HCT116 (cell line): ENCODE data around the gene LY6G5B. TPM values are rescaled to one million over a fixed set of nuclear protein-coding genes. Genes with fewer than 3 reads are reported as not detected.

Experiments
- ATAC-seq: fragments of 200-7000 bp; cut with Tn5 transposase; 2 replicates; pipeline ENCODE4 v1.9.1; 2020; ENCODE audit warnings: mild to moderate bottlenecking, moderate library complexity
- BruUV-seq: library from RNA; stranded (reverse); fragments of 400-500 nt; replicated peaks from 2 replicates; lab custom pipeline; 2021; lab: Mats Ljungman, UMichigan
- CTCF ChIA-PET: fragments of 300-600 bp; sonication (Branson Sonifier 250); formaldehyde crosslinking; loops from one replicate; lab custom pipeline; 2021; ENCODE audit warnings: antibody characterized with exemption; lab: Charles Lee
- POLR2A ChIA-PET: fragments of 300-600, 350-600 bp; sonication (Branson Sonifier 250); formaldehyde crosslinking; loops from one replicate; lab custom pipeline; 2021; ENCODE audit warnings: antibody characterized with exemption; lab: Charles Lee
- RAD21 ChIA-PET, 2 experiments: fragments of 300-600 bp; sonication (Branson Sonifier 250); formaldehyde crosslinking; loops; one replicate each; lab custom pipeline; 2023; ENCODE audit warnings: low total read pairs in 2 of 2; ENCODE audit not compliant: uncharacterized antibody in 2 of 2, unreplicated experiment in 2 of 2, low non-redundant PET in 1 of 2; lab: Charles Lee
- DNase-seq: peaks from one replicate; pipeline ENCODE4 v3.0.0-alpha.2; 2010; ENCODE audit warnings: low read depth, low spot score
- H2AFZ ChIP-seq: fragments of 200-600 bp; shearing (Covaris generic), sonication (generic); 2 replicates; pipeline ENCODE4 v1.6.1; 2017; ENCODE audit warnings: low read depth, mixed run types, mixed read lengths, antibody characterized with exemption, low read length; ENCODE audit not compliant: poor library complexity, severe bottlenecking
- H3K27ac ChIP-seq: 2 replicates; pipeline ENCODE4 v1.5.1; 2012; ENCODE audit warnings: low read depth, low read length
- H3K27me3 ChIP-seq: fragments of 200-600 bp; sonication (generic); 2 replicates; pipeline ENCODE4 v1.6.1; 2016; ENCODE audit warnings: mixed run types, low read length, mixed read lengths; ENCODE audit not compliant: insufficient read depth
- H3K36me3 ChIP-seq, 2 experiments: fragments of 200-500 bp in 1 of 2; fragments of 200-600 bp in 1 of 2; sonication (Bioruptor generic) in 1 of 2; sonication (generic) in 1 of 2; 2 replicates each; pipeline versions ENCODE4 v1.5.1 to v1.6.1; 2014 to 2016; ENCODE audit warnings: low read length in 2 of 2, inconsistent platforms in 1 of 2, mixed read lengths in 1 of 2, mixed run types in 1 of 2; ENCODE audit not compliant: insufficient read depth in 2 of 2, control insufficient read depth in 1 of 2
- H3K4me1 ChIP-seq, 2 experiments: fragments of 200-600 bp in 1 of 2; sonication (generic) in 1 of 2; 2 replicates each; pipeline versions ENCODE4 v1.5.1 to v1.6.1; 2012 to 2017; ENCODE audit warnings: low read length in 2 of 2, inconsistent platforms in 1 of 2, mild to moderate bottlenecking in 1 of 2, mixed read lengths in 1 of 2, mixed run types in 1 of 2, moderate library complexity in 1 of 2; ENCODE audit not compliant: insufficient read depth in 2 of 2, control insufficient read depth in 1 of 2
- H3K4me2 ChIP-seq: fragments of 200-600 bp; sonication (generic); 2 replicates; pipeline ENCODE4 v1.6.1; 2017; ENCODE audit warnings: mixed run types, low read length, mixed read lengths
- H3K4me3 ChIP-seq, 2 experiments: fragments of 200-600 bp in 1 of 2; sonication (generic) in 1 of 2; replicated peaks in 1 of 2; 2 replicates each; pipeline ENCODE4 v1.5.1; 2011 to 2016; ENCODE audit warnings: low read length in 2 of 2, control low read depth in 1 of 2, low read depth in 1 of 2, mild to moderate bottlenecking in 1 of 2, mixed read lengths in 1 of 2, mixed run types in 1 of 2
- H3K79me2 ChIP-seq: fragments of 200-600 bp; sonication (generic); 2 replicates; pipeline ENCODE4 v1.6.1; 2017; ENCODE audit warnings: mild to moderate bottlenecking, mixed run types, low read length, moderate library complexity, mixed read lengths; ENCODE audit not compliant: insufficient read depth
- H3K9ac ChIP-seq: fragments of 200-600 bp; sonication (generic); 2 replicates; pipeline ENCODE4 v1.6.1; 2016; ENCODE audit warnings: low read length, mixed read lengths
- H3K9me2 ChIP-seq: fragments of 200-600 bp; sonication (generic), shearing (Covaris generic); 2 replicates; pipeline ENCODE4 v1.6.1; 2017; ENCODE audit warnings: mixed run types, mild to moderate bottlenecking, moderate library complexity; ENCODE audit not compliant: insufficient read depth
- H3K9me3 ChIP-seq, 2 experiments: fragments of 200-500 bp in 1 of 2; fragments of 200-600 bp in 1 of 2; sonication (Bioruptor generic) in 1 of 2; sonication (generic) in 1 of 2; 2 replicates each; pipeline ENCODE4 v1.6.1; 2014 to 2017; ENCODE audit warnings: low read length in 2 of 2, mixed read lengths in 2 of 2, inconsistent platforms in 1 of 2, low read depth in 1 of 2, mild to moderate bottlenecking in 1 of 2, mixed run types in 1 of 2, moderate library complexity in 1 of 2; ENCODE audit not compliant: control insufficient read depth in 1 of 2, insufficient read depth in 1 of 2
- H4K20me1 ChIP-seq: fragments of 200-600 bp; sonication (generic), shearing (Covaris generic); 2 replicates; pipeline ENCODE4 v1.6.1; 2017; ENCODE audit warnings: mixed run types, mild to moderate bottlenecking, moderate library complexity; ENCODE audit not compliant: insufficient read depth
- CBX3 ChIP-seq: IDR thresholded peaks from 2 replicates; pipeline ENCODE4 v1.6.1; 2012; ENCODE audit warnings: low read depth
- CEBPB ChIP-seq: IDR thresholded peaks from 2 replicates; pipeline ENCODE4 v1.6.1; 2012; ENCODE audit warnings: low read depth
- CTCF ChIP-seq, 3 experiments: fragments of 200-600 bp in 1 of 3; sonication (generic) in 1 of 3; IDR thresholded peaks in 2 of 3; conservative IDR thresholded peaks in 1 of 3; 2 replicates each; pipeline ENCODE4 v1.5.1; 2012 to 2017; ENCODE audit warnings: low read depth in 2 of 3, low read length in 2 of 3, antibody characterized with exemption in 1 of 3, borderline replicate concordance in 1 of 3, control low read depth in 1 of 3, mild to moderate bottlenecking in 1 of 3, mixed read lengths in 1 of 3, mixed run types in 1 of 3, moderate library complexity in 1 of 3; ENCODE audit not compliant: insufficient read depth in 1 of 3
- ELF1 ChIP-seq: IDR thresholded peaks from 2 replicates; pipeline ENCODE4 v1.6.1; 2012; ENCODE audit warnings: low read depth, borderline replicate concordance
- EZH2 ChIP-seq: fragments of 200-600 bp; sonication (generic); IDR thresholded peaks from 2 replicates; pipeline ENCODE4 v1.6.1; 2017; ENCODE audit warnings: antibody characterized with exemption, mixed run types
- FOSL1 ChIP-seq: IDR thresholded peaks from 2 replicates; pipeline ENCODE4 v1.6.1; 2012; ENCODE audit warnings: low read depth
- JUND ChIP-seq: IDR thresholded peaks from 2 replicates; pipeline ENCODE4 v1.6.1; 2012
- POLR2AphosphoS5 ChIP-seq: IDR thresholded peaks from 2 replicates; pipeline ENCODE4 v1.6.1; 2011; ENCODE audit warnings: mild to moderate bottlenecking, low read depth, low read length, moderate library complexity
- REST ChIP-seq: IDR thresholded peaks from 2 replicates; pipeline ENCODE4 v1.6.1; 2012; ENCODE audit warnings: low read depth
- SP1 ChIP-seq: IDR thresholded peaks from 2 replicates; pipeline ENCODE4 v1.6.1; 2012; ENCODE audit warnings: low read depth
- TCF7L2 ChIP-seq: IDR thresholded peaks from 2 replicates; pipeline ENCODE4 v1.7.0; 2011; ENCODE audit warnings: borderline replicate concordance, inconsistent platforms; ENCODE audit not compliant: insufficient read depth, insufficient read length; ENCODE audit errors: extremely low read depth
- ZBTB33 ChIP-seq: IDR thresholded peaks from 2 replicates; pipeline ENCODE4 v1.6.1; 2011; ENCODE audit warnings: mild to moderate bottlenecking, low read length, moderate library complexity; ENCODE audit not compliant: insufficient replicate concordance; ENCODE audit errors: extremely low read depth
- ZFX ChIP-seq: fragments of 450-650 bp; IDR thresholded peaks from 2 replicates; pipeline ENCODE4 v1.6.1; 2017
- intact Hi-C: fragments of 100-400 bp; cut with micrococcal nuclease; formaldehyde crosslinking; loops from 2 replicates; pipeline ENCODE4 v1.10.0; 2022
- total RNA-seq: library from RNA; stranded (reverse); gene quantifications from one replicate; pipeline ENCODE4 v1.2.1, GENCODE V29; 2021; ENCODE audit not compliant: unreplicated experiment

Gene LY6G5B
- total RNA-seq, 1 experiment from 2014 or later, result 15.4 TPM

GRCh38 chr6:31639043-31639442, 30.7 kb upstream of the LY6G5B start:
- no peak for TF ChIP-seq EZH2
- no peak for TF ChIP-seq CBX3
- no peak for TF ChIP-seq CTCF (IDR thresholded peaks at IDR 0.05 in 2 of 3, conservative IDR thresholded peaks at IDR 0.05 in 1 of 3; ENCODE audit: borderline replicate concordance in 1 of 3, insufficient read depth in 1 of 3, low read depth in 2 of 3, low read length in 2 of 3)
- no peak for TF ChIP-seq CEBPB
- no peak for TF ChIP-seq ELF1
- no peak for TF ChIP-seq ZFX
- no peak for TF ChIP-seq TCF7L2
- TF ChIP-seq POLR2AphosphoS5, result no peak
- TF ChIP-seq FOSL1, result no peak
- no peak for TF ChIP-seq ZBTB33
- no peak for TF ChIP-seq REST
- TF ChIP-seq JUND, result no peak
- TF ChIP-seq SP1, result no peak
- RAD21 ChIA-PET, result no interaction called here
- no peak overlapping the region for H3K4me2 ChIP-seq
- POLR2A ChIA-PET, result interaction anchor here (0.8 to 1.7 kb wide), 5 partner anchors 13 to 262 kb away, joined by 3 to 13 read pairs (median 4); partner anchors contain the start of gene BAG6
- intact Hi-C loops, result no loop called here
- H3K9ac ChIP-seq, result no peak overlapping the region
- no peak for ATAC-seq
- DNase-seq, result no peak
- CTCF ChIA-PET, result interaction anchor here (1.4 kb wide), 1 partner anchor 131 kb away, joined by 5 read pairs; no protein-coding TSS in a partner anchor
- no peaks in the 10 kb centered on the region for H4K20me1 ChIP-seq
- H3K9me3 ChIP-seq, result no peaks in the 10 kb centered on the region
- H3K79me2 ChIP-seq, result peaks cover 7% of the 10 kb centered on the region; the same call in 1 of the 2 replicates
- no TSS peak for BruUV-seq
- no peaks in the 10 kb centered on the region for H3K4me1 ChIP-seq
- no peaks in the 10 kb centered on the region for H3K9me2 ChIP-seq
- no peak overlapping the region for H3K4me3 ChIP-seq
- H3K36me3 ChIP-seq, result peaks cover 50 to 63% of the 10 kb centered on the region in 2 experiments; a peak in 3 of 4 replicates
- no peak overlapping the region for H2AFZ ChIP-seq
- H3K27ac ChIP-seq, result no peak overlapping the region
- no peaks in the 10 kb centered on the region for H3K27me3 ChIP-seq
